Smooth muscle cell (in vitro differentiated cells): ENCODE results near the gene KIF23. TPM values are rescaled to one million over a fixed set of nuclear protein-coding genes. Genes with fewer than 3 reads are reported as not detected.

ENCODE experiments used
- DNase-seq: peaks from one replicate; lab custom pipeline; 2025; ENCODE audit not compliant: unreplicated experiment; lab: John Stamatoyannopoulos, UW
- H2AFZ ChIP-seq: fragments of 200-600 bp; sonication (generic); 2 replicates; pipeline ENCODE4 v1.6.0; 2016; ENCODE audit warnings: antibody characterized with exemption, low read depth, mild to moderate bottlenecking
- H3F3A ChIP-seq: fragments of 200-600 bp; sonication (generic); 2 replicates; pipeline ENCODE4 v1.6.0; 2017; ENCODE audit warnings: antibody characterized with exemption, low read depth
- H3K27ac ChIP-seq: fragments of 200-600 bp; sonication (generic); 2 replicates; pipeline ENCODE4 v1.5.1; 2016; ENCODE audit warnings: low read depth, mild to moderate bottlenecking
- H3K27me3 ChIP-seq: fragments of 200-600 bp; sonication (generic); 2 replicates; pipeline ENCODE4 v1.6.1; 2016; ENCODE audit warnings: low read depth, mild to moderate bottlenecking
- H3K36me3 ChIP-seq: fragments of 200-600 bp; sonication (generic); 2 replicates; pipeline ENCODE4 v1.5.1; 2016; ENCODE audit warnings: low read depth
- H3K4me1 ChIP-seq: fragments of 200-600 bp; sonication (generic); 2 replicates; pipeline ENCODE4 v1.5.1; 2016; ENCODE audit warnings: low read depth
- H3K4me2 ChIP-seq: fragments of 200-600 bp; sonication (generic); 2 replicates; pipeline ENCODE4 v1.6.0; 2016; ENCODE audit warnings: mild to moderate bottlenecking
- H3K4me3 ChIP-seq: fragments of 200-600 bp; sonication (generic); 2 replicates; pipeline ENCODE4 v1.5.1; 2016; ENCODE audit warnings: mild to moderate bottlenecking
- H3K79me2 ChIP-seq: fragments of 200-600 bp; sonication (generic); 2 replicates; pipeline ENCODE4 v1.6.0; 2016; ENCODE audit warnings: low read depth, mild to moderate bottlenecking
- H3K9ac ChIP-seq: fragments of 200-600 bp; sonication (generic); 2 replicates; pipeline ENCODE4 v1.6.0; 2016; ENCODE audit warnings: low read depth
- H3K9me3 ChIP-seq: fragments of 200-600 bp; sonication (generic); replicated peaks from 2 replicates; pipeline ENCODE4 v1.5.1; 2016; ENCODE audit warnings: low read depth
- H4K20me1 ChIP-seq: fragments of 200-600 bp; sonication (generic); 2 replicates; pipeline ENCODE4 v1.6.0; 2016; ENCODE audit warnings: low read depth
- CTCF ChIP-seq: fragments of 200-600 bp; sonication (generic); IDR thresholded peaks from 2 replicates; pipeline ENCODE4 v1.5.1; 2017; ENCODE audit warnings: borderline replicate concordance, mild to moderate bottlenecking, antibody characterized with exemption; ENCODE audit not compliant: insufficient read depth, poor library complexity, severe bottlenecking
- WGBS: methylation state at CpG from one replicate; pipeline ENCODE4 v1.1.7; 2016; ENCODE audit warnings: low lambda C conversion rate; 5-methylcytosine and 5-hydroxymethylcytosine counted together
- polyA plus RNA-seq: library from polyadenylated mRNA; unstranded; fragments of >200 nt; fragmentation: Nextera tagmentation; extraction: Ambion mirVana; gene quantifications from 2 replicates; pipeline ENCODE4 v1.2.1, GENCODE V29; 2016
- total RNA-seq: library from RNA; depleted of rRNA; stranded (reverse); fragments of >200 nt; gene quantifications from 2 replicates; pipeline ENCODE4 v1.2.3, GENCODE V29; 2014

The KIF23 gene
- total and polyA plus RNA-seq, 2 experiments from 2014 or later: 14.3 to 44.1 TPM

- DNase-seq: no peak
- H4K20me1 ChIP-seq: no peaks in the 10 kb centered on the region
Measured at GRCh38 chr15:69468241-69469121, 54.3 kb downstream of the KIF23 start.

GRCh38 chr15:69469467-69470201 is 55.5 kb downstream of the KIF23 start:
- no peaks in the 10 kb centered on the region for H4K20me1 ChIP-seq
- peak overlapping the region; percentile 91 for H3K27ac ChIP-seq
- no peaks in the 10 kb centered on the region for H3K79me2 ChIP-seq
- no peak overlapping the region for H3K4me3 ChIP-seq
- DNase-seq: no peak
- no peak overlapping the region for H2AFZ ChIP-seq
- no peaks in the 10 kb centered on the region for H3K9me3 ChIP-seq
- WGBS: 71% methylated on average over 8 of the region's 8 CpGs
- TF ChIP-seq CTCF: no peak
- no peaks in the 10 kb centered on the region for H3K36me3 ChIP-seq
- H3F3A ChIP-seq: peaks cover 15% of the 10 kb centered on the region
- H3K27me3 ChIP-seq: no peaks in the 10 kb centered on the region
- H3K4me1 ChIP-seq: peaks cover 14% of the 10 kb centered on the region
- peak overlapping the region; percentile 49 for H3K4me2 ChIP-seq
- H3K9ac ChIP-seq: peak overlapping the region; percentile 81

More at GRCh38 chr15:69468241-69469121, 54.3 kb downstream of the KIF23 start:
- peaks cover 15% of the 10 kb centered on the region for H3F3A ChIP-seq
- 41% methylated on average over 19 of the region's 19 CpGs for WGBS
- H3K4me3 ChIP-seq: no peak overlapping the region
- peak overlapping the region; percentile 81 for H3K9ac ChIP-seq
- no peaks in the 10 kb centered on the region for H3K9me3 ChIP-seq
- H3K27ac ChIP-seq: peak overlapping the region; percentile 91
- peak overlapping the region; percentile 49 for H3K4me2 ChIP-seq
- peaks cover 14% of the 10 kb centered on the region for H3K4me1 ChIP-seq
- H3K27me3 ChIP-seq: no peaks in the 10 kb centered on the region
- no peaks in the 10 kb centered on the region for H3K79me2 ChIP-seq
- H3K36me3 ChIP-seq: no peaks in the 10 kb centered on the region
- H2AFZ ChIP-seq: peak overlapping the region; percentile 15
- no peak for TF ChIP-seq CTCF

GRCh38 chr15:69472046-69472445 is 57.9 kb downstream of the KIF23 start:
- Histone ChIP-seq H3K4me3 (no peak overlapping the region), H4K20me1 (no peaks in the 10 kb centered on the region), H3K4me2 (no peak overlapping the region), H3K4me1 (peaks cover 14% of the 10 kb centered on the region), H3K79me2 (no peaks in the 10 kb centered on the region), H2AFZ (no peak overlapping the region), H3K27me3 (no peaks in the 10 kb centered on the region), H3K36me3 (no peaks in the 10 kb centered on the region), H3K9ac (no peak overlapping the region), H3K27ac (no peak overlapping the region), H3F3A (peaks cover 15% of the 10 kb centered on the region), H3K9me3 (no peaks in the 10 kb centered on the region)
- 95% methylated on average over 5 of the region's 5 CpGs for WGBS
- TF ChIP-seq CTCF: no peak
- DNase-seq: no peak
